Astrocyte of the spinal cord (primary cell): ENCODE measurements around the gene PRTFDC1.
"Not testable (repeated sequence)": the region's sequence is repeated elsewhere in the genome, so short reads cannot be mapped to it uniquely, and the experiment has no call there.

Experiments used
- DNase-seq: peaks from one replicate; pipeline ENCODE4 v3.0.0; 2011; ENCODE audit warnings: low read depth, low spot score
- H3K4me3 ChIP-seq: 2 replicates; pipeline ENCODE4 v1.5.1; 2011; ENCODE audit warnings: low read depth, mild to moderate bottlenecking, low read length, moderate library complexity
- in situ Hi-C: cut with HindIII; loops from 2 replicates; pipeline ENCODE4 v1.10.0; 2017; ENCODE audit warnings: low sequenced_read_pairs
- TF ChIP-seq, protein P1 (sequence below): IDR thresholded peaks from 2 replicates; pipeline ENCODE4 v1.5.1; 2012; ENCODE audit warnings: low read depth, mild to moderate bottlenecking, low read length, inconsistent platforms

The PRTFDC1 gene

DNA sequence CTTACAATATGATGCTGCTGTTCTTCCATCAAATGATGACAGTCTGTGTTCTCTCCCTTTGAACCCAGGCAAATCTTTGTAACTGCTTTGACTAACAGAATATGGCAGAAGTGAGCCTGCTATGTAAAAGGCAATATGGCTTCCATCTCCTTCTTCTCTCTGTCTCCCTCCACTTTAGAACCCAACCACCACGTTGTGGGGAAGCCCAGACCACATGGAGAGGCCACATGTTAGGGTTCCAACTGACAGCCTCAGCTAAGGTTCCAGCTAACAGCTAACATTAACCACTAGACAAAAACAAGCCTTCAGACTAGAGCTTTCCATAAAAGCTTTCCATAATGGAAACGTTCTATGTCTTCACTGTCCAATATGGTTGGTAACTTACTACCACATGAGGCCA lies 107.7 kb downstream of the PRTFDC1 start:
- no peak overlapping the region for H3K4me3 ChIP-seq
- TF ChIP-seq, protein P1, sequence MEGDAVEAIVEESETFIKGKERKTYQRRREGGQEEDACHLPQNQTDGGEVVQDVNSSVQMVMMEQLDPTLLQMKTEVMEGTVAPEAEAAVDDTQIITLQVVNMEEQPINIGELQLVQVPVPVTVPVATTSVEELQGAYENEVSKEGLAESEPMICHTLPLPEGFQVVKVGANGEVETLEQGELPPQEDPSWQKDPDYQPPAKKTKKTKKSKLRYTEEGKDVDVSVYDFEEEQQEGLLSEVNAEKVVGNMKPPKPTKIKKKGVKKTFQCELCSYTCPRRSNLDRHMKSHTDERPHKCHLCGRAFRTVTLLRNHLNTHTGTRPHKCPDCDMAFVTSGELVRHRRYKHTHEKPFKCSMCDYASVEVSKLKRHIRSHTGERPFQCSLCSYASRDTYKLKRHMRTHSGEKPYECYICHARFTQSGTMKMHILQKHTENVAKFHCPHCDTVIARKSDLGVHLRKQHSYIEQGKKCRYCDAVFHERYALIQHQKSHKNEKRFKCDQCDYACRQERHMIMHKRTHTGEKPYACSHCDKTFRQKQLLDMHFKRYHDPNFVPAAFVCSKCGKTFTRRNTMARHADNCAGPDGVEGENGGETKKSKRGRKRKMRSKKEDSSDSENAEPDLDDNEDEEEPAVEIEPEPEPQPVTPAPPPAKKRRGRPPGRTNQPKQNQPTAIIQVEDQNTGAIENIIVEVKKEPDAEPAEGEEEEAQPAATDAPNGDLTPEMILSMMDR, result no peak
- no peak for DNase-seq
- in situ Hi-C loops, result no loop called here

DNA sequence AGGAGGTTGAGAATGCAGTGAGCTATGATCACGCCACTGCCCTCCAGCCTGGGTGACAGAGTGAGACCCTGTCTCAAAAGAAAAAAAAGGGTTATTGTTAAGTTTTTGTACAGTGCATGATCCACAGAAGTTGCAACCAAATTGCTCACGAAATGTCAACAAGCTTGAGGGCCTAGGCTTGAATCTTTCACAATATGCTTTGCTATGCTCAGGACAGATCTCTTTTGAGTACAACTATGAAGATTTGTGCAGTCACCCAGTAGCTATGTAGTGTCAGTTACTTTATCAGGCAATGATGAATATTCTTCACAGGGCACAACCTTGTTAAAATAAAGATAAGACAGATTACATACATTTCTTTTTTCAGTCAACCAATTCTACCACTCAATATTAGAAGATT lies 109.2 kb downstream of the PRTFDC1 start:
- no peak for DNase-seq
- H3K4me3 ChIP-seq, result no peak overlapping the region
- TF ChIP-seq, protein P1, result no peak
- in situ Hi-C loops, result no loop called here

DNA sequence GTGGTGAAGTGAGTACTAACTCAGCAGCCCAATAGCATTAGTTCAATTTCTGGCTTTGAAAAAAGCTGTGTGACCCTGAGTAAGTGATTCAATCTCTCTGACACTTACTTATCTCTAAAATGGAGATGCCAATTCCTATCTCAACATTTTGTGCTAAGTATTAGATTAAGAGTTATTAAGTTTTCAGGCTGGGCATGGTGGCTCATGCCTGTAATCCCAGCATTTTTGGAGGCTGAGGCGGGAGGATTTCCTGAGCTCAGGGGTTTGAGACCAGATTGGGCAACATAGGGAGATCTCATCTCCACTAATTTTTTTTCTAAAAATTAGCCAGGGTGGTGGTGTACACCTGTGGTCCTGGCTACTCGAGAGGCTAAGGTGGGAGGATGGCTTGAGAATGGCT lies 109.5 kb downstream of the PRTFDC1 start:
- DNase-seq, result no peak
- no peak overlapping the region for H3K4me3 ChIP-seq
- TF ChIP-seq, protein P1, result no peak
- in situ Hi-C loops, result no loop called here

DNA sequence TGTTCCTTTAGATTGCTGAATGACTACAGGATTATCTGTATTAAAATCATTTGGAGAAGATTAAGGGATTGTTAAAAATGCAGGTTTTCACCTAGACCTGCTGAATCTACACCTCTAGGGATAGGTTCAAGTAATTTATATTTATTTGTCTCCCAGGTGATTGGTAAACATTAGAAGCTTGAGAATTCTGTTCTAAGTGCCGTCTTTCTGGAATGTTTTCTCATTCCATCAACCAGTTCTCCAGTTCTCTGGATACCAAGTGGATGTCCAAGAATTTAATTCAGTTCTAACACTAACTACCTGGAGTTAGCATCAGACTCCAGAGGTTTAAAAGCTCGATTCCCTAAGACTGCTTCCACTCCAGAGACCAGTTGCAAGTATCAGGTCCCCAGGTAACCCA lies 110.9 kb downstream of the PRTFDC1 start:
- TF ChIP-seq, protein P1, result no peak
- no peak for DNase-seq
- in situ Hi-C loops, result no loop called here
- H3K4me3 ChIP-seq, result no peak overlapping the region

DNA sequence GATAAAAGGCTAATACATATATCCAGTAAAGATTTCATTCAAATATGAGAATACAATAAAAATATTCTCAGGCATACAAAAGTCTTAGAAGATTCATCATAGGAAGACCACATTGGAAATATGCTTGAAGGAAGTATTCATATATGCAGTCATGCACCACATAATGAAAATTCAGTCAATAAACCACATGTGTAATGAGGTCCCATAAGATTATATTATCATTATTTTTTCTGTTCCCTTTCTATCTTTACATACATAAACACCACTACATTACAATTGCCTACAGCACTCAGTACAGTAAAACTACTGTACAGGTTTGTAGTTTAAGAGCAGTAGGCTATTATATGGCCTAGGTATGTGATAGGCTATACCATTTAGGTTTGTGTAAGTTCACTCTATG lies 111.6 kb downstream of the PRTFDC1 start:
- H3K4me3 ChIP-seq, result no peak overlapping the region
- TF ChIP-seq, protein P1, result no peak
- in situ Hi-C loops, result no loop called here
- DNase-seq, result no peak

DNA sequence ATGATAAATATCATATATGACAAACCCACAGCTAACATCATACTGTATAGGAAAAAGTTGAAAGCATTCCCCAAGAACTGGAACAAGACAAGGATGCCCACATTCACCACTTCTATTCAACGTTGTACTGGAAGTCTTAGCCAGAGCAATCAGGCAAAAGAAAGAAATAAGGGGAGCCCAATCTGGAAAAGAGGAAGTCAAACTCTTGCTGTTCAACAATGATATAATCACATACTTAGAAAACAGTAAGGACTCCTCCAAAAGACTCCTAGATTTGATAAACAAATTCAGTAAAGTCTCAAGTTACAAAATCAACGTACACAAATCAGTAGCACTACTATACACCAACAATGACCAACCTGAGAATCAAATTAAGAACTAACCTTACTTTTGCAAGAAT lies 114.6 kb downstream of the PRTFDC1 start:
- DNase-seq, H3K4me3 ChIP-seq, in situ Hi-C loops: not testable (repeated sequence)

DNA sequence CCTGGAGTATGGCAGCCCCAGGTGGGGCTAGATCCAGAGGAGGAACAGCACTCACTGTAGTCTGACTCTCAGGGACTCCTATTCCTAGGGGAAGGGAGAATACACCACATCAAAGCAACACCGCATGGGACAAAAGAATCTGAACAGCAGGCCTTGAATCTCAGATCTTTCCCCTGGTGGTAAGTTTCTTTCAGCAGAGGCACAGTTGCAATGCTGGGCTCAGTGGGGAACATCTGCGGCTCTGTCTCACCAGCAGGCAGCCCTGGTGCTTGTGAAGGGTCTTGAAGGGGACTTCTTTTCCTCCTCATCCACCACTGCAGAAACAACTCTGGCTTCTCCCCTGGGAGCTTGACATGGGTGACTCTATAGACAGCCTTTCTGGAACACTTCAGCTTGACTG lies 117.5 kb downstream of the PRTFDC1 start:
- in situ Hi-C loops, result no loop called here
- TF ChIP-seq, protein P1, result no peak
- no peak overlapping the region for H3K4me3 ChIP-seq
- no peak for DNase-seq
